ENCODE data around the gene PDZD2.

The PDZD2 gene

DNA sequence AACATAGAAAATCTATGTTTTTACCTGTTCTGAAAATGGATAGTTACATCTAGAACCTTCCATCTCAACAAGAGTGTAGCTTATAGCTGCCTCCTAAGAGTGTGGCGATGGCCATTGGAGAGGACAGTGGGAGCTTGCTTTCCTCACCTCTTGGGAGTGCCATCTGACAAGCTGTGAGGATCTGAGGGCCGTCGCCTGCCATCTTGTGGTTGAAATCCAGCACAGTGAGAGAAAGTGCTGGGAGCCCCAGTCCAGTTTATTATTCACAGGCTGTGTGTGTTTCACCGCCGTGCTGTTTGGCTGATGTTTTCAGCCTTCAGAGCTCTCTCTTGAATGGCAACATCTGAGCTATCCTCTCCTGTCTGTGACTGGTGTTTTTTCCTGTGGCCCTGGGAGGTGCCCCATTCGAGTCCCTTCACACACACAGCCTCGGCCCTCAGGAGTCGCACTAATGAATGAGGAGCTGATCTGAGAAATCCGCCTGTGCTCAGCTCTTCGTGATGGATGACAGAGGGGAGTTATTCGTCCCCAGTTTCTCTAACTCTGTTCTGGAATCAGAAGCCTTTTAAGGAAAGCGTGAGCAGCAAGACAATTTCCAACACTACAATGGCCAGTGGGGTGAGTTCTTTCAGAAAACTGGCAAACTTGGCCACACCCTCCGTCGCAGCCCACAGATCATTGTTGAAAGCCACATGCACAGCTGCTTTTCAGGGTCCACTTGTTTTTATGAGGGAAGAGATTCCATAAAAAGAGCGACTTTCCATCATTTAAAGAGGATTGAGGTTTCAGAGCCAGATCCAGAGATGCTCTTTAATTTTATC is 170.3 kb downstream of the PDZD2 start:
- in situ Hi-C loops (cut with HindIII; ENCODE audit: low sequenced_read_pairs) = no loop called here

DNA sequence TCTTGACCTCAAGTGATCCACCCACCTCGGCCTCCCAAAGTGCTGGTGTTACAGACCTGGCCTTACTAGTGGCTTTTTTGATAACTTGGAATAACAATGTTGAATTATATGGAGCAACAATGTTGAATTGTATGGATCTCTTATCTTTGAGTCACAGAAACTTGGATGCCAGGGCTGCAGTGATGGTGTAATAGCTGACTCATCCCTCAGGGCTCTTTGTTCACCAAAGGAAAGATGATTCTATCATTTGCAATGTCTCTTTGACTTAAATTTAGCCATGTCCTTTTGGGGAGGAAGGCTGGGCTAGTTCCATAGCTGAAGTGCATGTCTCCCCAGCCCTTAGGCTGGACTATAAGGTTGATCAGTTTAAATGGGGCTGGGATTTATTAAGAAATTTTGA is 172.3 kb downstream of the PDZD2 start:
- in situ Hi-C loops (cut with HindIII; ENCODE audit: low sequenced_read_pairs) = no loop called here

DNA sequence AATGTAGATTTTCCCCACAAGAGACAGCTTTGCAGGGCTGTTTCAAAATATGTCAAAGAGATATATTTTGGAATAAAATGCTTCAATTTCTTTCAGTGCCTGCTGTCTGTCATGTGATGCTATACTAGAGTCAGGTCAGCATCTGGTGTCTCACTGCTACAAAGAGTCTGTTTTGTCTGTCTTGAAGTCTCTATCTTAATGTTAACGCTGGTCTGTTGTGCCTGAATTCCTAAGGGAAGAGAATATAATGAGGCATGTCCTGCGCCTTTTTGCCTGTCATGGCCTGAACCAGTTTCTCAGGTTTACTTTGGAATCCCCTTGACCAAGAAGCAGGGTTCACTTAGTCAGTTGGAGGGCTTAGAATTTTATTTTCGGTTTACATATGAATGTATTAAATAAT is 176.4 kb downstream of the PDZD2 start:
- in situ Hi-C loops (cut with HindIII; ENCODE audit: low sequenced_read_pairs) = no loop called here

DNA sequence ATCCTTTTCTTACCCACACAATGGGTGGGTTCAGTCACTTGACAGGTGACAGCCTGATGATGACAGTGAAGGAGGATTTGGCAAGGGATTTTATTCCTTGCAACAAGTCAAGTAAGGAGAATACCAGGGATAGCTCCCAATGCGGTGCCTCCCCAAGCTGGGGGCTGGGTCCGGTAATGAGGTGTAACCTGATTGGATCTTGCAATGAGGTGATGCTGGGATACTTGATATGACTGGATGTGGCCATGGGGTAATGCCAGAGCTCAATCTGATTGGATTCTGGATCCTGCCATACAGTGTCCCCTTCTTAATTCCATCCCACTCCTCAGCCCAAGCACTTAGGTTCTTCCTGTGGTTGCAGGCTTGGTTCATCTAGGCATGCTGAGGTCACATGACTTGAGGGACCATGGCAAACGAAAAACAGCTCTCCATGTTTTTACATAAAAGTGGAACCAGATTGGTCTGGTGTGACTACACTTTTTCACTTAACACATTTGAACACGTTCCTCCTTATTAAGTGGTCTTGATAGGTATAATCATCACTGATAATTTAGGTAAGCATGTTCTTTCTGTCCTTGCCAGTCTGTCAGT is 181.1 kb downstream of the PDZD2 start:
- in situ Hi-C loops (cut with HindIII; ENCODE audit: low sequenced_read_pairs) = loop anchor here (10.0 kb wide), 1 partner anchor 215 kb away; no protein-coding TSS in a partner anchor

DNA sequence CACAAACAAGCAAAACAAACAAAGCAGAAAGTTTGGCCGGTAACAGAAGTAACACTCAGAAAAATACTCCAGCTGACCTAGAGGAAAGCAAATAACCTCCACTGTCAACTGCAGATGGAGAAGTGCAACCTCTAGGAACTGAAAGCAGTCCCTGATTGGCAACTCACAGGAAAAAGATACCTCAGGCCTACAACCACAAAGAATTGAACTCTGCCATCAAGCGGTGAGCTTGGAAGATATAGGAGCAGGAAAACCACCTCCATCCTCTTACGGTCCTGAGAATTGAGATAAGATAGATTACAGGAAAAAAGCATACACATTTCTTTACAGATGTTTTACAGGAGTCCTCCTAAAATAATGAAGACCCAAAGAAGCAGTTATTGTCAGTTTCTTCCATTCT is 184.5 kb downstream of the PDZD2 start:
- in situ Hi-C loops (cut with HindIII; ENCODE audit: low sequenced_read_pairs) = loop anchor here (10.0 kb wide), 1 partner anchor 211 kb away; no protein-coding TSS in a partner anchor

DNA sequence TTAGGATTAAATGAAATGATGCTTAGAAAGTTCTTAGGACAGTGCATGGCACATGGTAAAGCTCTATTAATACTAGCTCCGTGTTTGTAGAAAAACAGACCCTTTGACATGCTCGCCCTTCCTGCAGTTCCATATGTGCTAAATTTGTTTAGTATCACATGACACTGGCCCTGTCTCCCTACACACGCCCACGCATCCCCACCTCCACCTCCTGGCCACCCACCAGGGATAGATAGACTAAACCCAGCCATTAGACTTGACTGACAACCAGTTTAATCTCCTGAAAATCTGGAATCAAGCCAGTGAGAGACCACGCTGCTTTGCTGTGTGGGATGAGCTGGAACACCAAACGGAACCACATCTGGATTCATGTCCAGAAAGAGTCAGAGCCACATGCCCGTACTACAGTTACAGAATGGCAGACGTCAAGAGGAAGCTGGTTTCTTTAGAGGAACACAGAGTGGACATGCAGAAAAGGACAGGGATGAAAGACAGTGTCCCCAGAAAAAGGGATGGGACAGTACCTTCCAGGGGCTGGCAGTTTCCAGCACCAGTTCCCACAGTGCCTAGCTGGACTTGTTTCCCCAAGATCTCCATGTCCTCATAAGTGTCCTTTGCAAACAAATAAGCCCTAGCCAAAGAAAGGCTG is 186.1 kb downstream of the PDZD2 start:
- in situ Hi-C loops (cut with HindIII; ENCODE audit: low sequenced_read_pairs) = loop anchor here (5.0 to 10.0 kb wide), 2 partner anchors 97 to 210 kb away; no protein-coding TSS in a partner anchor

DNA sequence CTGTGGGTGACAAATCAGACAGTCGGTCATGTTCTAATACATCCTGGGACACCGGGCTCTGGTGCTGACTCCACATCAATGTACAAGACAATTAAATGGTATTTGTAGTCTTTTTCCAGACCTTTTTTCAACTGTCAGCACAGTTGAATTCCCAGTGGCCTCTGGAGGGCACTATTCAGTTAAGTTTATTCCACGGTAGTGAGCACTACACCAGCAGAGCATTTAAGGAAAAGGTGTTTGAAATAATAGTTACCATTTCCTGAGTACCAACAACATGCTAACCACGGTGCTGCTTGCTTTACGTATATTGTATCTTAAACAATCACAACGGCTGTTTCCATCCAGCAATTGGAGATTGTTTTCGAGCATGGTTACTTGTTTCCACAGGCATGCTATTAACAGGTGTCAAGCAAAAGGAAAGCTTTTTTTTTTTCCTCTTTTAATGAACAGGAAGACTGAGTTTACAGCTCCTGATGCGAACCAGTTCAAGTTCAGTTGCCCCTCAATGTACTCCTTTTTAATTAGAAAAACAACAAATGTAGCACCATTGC is 186.7 kb downstream of the PDZD2 start:
- in situ Hi-C loops (cut with HindIII; ENCODE audit: low sequenced_read_pairs) = loop anchor here (5.0 to 10.0 kb wide), 2 partner anchors 97 to 209 kb away; no protein-coding TSS in a partner anchor

DNA sequence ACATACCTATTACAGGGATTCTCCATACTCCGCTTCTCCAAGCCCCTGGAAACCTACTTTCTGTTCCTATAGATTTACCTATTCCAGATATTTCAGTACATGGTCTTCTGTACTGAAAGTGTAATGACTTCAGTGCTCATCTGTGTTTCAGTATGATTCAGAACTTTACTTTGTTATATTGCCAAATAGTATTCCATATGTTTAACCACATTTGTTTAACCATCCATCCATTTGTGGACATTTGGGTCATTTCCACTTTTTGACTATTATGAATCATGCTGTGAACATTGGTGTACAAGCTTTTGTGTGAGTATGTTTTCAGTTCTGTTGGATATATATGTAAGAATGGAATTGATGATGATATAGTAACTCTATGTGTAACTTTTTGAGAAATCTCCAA is 188.9 kb downstream of the PDZD2 start:
- in situ Hi-C loops (cut with HindIII; ENCODE audit: low sequenced_read_pairs) = loop anchor here (5.0 to 10.0 kb wide), 2 partner anchors 94 to 207 kb away; no protein-coding TSS in a partner anchor

DNA sequence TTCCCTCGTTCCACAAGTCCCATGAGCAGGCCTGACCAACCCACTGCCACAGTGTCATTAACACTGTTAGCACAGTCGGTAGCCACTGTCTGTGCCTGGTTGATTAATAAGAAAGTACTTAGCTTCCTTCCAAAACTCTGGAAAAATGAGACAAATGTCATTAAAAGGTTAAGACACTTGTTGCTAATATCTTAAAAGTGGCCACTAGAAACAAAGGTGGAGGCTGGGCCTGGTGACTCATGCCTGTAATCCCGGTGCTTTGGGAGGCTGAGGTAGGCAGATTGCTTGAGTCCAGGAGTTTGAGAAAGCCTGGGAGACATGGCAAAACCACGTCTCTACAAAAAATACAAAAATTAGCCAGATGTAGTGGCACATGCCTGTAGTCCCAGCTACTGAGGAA is 194.0 kb downstream of the PDZD2 start:
- in situ Hi-C loops (cut with HindIII; ENCODE audit: low sequenced_read_pairs) = no loop called here

DNA sequence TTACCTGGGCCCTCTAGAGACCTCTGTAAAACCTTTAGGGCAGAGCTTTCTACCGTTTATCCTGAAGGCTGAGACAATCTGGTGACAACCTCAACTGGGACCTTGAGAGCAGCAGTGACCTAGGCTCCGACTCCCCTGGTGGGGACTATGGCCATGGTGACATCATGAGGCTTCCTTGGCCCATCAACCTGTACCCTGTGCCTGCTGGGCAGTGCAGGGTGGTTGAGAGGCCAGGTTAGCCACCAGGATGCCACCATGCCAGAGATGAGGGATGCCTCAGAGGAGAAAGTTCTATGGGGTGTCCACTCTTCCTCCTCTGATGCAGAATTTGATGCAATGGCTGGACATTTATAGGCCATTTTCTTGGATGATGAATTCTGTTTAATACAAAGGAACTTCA is 194.8 kb downstream of the PDZD2 start:
- in situ Hi-C loops (cut with HindIII; ENCODE audit: low sequenced_read_pairs) = no loop called here

DNA sequence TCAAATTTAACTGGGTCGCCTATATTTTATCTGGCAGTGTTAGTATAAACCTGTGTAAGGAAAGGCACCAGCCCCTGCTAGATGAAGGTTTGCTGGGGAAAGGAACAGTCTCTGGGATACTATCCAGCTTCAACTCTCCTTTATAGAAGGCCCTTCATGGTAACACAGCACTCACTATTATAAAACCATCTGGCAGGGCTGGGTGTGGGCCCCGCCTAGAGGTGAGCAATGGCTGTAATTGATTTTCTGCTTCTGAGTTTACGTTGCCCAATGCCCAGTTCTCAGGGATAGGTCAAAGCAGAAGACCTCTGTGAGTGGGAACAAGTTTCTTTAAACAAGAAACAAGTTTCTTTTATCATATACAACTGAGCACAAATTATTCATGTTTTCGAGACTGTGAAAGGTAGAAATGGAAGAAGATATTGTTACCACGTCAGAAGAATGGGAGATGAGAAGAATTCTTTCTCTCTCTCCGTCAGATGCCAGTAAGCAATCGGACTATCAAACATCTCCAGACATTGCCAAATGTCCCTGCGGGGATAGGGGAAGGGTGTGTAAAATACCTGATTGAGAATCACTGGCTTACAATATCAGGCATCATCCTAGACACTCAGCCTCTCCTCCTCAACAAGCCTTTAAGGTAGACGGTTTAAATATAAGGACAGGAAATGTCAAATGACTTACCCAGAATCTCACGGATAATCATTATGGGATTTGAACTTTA is 205.9 kb downstream of the PDZD2 start:
- in situ Hi-C loops (cut with HindIII; ENCODE audit: low sequenced_read_pairs) = no loop called here

DNA sequence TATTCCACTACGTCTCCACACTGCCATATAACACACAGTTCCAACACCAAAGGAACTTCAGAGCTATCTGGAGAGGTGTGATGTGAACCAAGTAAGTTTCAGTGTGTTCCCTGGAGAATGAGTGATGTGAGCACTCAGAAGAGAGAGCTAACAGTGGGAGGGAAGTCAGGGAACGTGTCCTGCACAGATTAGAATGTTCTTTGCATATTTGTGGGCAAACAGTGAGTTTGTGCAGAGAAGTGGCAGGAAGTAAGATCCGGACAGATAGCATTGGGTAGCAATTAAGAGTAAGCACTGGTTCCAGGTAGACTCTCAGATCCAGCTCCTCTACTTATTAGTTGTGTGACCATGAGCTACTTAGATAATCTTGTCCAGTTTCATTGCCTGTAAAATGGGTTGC is 206.4 kb downstream of the PDZD2 start:
- in situ Hi-C loops (cut with HindIII; ENCODE audit: low sequenced_read_pairs) = no loop called here

DNA sequence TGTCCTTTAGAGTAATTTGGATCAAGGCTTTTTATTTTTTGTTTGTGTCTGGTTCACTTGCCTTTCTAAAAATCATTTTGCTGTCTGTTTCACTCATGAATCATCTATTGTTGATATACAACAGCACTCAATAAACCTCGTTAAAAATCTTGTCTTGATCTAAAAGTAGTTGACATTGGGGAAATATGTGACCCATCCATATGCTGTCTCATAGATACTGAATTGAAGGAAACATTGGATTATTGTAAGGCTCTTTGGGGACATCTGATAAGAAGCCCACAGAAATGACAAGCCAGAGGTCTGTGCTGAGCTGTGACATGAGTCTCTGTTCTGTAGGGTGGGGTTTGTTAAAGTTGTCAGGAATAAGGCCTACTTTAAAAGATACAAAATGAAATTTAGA is 208.0 kb downstream of the PDZD2 start:
- in situ Hi-C loops (cut with HindIII; ENCODE audit: low sequenced_read_pairs) = no loop called here

DNA sequence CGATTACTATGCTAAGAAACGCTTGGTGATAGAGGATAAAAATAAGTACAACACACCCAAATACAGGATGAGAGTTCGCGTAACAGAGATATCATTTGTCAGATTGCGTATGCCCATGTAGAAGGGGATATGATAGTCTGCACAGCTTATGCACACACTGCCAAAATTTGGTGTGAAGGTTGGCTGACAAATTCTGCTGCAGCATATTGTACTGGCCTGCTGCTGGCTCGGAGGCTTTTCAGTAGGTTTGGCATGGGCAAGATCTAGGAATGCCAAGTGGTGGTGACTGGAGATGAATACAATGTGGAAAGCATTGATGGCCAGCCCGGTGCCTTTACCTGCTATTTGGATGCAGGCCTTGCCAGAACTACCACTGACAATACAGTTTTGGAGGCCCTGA is 208.4 kb downstream of the PDZD2 start:
- in situ Hi-C loops (cut with HindIII; ENCODE audit: low sequenced_read_pairs) = no loop called here

DNA sequence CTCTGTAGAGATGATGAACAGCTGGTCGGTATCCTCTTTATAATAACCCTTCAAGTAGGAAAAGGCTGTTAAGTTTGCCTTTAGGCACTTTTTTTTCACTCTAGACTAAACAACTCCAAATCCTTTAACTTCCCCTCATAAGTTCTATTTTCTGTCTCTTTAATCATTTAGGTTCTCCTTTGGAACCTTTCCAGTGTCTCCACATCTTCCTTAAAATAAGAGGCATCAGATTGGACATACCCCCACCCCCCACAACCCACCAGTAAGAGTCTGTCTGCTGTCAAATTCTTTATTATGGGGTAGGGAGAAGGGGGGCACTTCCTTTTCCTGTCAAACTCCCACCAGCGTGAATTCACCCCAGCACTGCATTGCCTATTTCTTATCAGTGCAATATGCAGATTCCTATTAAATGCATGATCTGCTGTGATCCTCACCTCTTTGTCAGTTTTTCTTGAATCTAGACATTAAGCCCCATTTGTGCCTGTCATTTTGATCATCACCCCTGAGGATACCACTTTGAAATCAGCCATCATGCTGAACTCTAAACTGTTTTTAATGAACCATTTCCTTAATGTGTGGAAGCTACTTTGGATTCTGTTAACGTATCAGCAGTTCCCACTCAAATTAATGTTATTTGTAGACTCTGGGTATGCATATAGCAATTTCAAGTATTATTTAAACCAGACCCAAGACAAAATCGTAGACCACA is 212.2 kb downstream of the PDZD2 start:
- in situ Hi-C loops (cut with HindIII; ENCODE audit: low sequenced_read_pairs) = no loop called here

DNA sequence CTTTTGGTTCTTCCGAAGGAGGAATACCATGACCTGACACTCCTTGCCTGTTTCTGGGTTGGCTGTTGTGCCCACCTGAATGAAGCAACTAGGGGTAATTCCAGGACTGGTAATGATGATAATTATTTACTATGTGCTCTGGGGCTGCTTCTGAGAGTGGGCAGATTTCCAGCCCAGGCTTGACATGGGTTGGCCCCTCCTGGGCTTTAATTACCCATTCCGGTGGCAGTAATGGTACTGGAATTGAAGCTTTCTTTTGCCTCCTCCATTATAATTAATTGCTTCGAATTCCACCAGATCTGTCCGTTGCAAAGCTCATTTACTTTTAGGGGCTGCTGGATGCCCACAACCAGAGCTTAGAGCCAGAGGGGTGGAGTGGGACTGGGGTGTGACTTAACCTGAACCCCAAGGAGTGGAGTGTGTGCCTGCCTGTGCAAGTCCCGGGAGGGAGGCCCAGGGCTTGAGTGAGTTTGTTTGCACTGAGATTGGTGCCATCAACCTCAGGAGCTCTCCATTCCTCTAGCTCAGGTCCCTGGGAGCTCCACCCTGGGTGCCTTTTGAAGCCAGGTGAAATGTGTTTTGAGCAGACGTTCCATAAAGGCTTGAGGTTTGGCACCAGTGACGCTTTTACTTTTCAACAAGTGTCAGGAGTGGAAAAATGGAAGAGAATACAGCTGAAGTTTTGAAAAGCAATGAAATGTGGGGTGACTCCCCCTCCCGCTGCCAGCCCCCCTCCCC is 214.6 kb downstream of the PDZD2 start:
- in situ Hi-C loops (cut with HindIII; ENCODE audit: low sequenced_read_pairs) = no loop called here

DNA sequence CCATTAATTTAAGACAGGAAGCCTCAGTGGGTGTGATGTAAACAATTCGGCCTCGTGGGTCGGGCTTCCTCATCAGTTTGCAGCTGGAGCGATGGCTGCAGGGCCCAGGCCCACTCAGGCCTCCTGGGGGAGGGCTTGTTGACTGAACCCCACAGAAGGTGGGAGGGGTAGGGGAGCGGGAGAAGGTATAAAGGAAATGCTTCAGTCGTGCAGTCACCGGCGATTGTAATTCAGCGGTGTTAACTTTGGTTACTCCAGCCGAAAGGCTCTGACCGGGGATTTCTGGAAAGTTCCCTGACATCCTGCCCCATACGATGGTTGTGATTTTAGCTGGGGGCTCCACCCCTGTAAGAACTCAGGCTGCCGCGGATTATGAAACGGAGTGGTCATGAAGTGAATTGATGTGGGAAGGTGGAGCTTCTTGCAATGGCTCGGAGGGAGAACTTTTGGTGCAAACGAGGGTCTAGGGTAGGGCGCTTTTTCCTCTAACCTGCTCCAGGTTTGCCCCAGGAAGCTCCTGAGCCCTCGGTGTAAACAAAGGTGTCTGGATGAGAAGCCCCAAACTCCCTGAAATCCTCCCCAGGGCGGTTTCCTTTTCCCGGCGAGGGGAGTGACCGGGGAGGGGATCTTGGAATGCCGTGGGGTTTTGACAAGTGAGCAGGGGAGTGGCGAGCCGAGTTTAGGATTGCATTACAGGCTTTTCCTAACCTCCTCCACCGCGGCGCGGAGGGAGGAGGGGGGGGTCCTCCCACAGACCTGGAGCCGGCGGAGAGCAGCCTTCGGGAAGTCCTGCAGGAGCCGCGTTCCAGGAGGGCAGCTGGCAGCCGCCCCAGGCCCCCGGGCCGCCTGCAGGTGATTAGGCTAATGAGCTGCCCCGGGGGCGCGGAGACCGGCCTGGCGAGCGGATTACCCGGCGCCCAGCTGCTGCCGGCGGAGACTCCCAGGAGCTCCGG is 215.5 kb downstream of the PDZD2 start:
- in situ Hi-C loops (cut with HindIII; ENCODE audit: low sequenced_read_pairs) = no loop called here
